Measurements from ENCODE around the gene CD44.
A peak's percentile ranks its signal among the peaks of the same experiment; 100 is the strongest.

Gene CD44

DNA sequence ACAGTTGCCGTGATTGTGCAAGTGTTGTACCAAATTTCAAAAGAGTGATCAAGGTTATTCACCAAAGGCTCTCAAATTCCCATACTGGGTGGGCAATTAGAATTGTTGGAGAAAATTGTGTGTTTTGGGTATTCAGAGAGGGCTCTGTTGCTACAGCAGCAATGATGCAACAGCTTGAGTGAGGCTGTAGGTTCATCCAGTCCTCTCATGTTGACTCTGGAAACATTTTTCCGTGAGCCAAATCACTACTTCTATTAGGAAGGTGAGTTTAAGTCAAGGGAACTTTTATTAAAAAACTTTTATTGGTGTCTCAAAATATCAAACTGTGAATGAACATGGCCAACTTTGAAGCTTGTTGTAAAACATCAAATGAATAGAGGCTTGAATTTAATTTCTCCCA is 116.5 kb downstream of the CD44 start:
- no peak overlapping the region for H3K4me3 ChIP-seq (ENCODE audit: low read length)
- no peak for TF ChIP-seq ZNF274 (IDR thresholded peaks at IDR 0.05; ENCODE audit: low read depth, low read length)

GRCh38 chr11:35256296-35256695 is 117.3 kb downstream of the CD44 start:
- TF ChIP-seq ZNF274 (IDR thresholded peaks at IDR 0.05; ENCODE audit: low read depth, low read length), result no peak
- H3K4me3 ChIP-seq (ENCODE audit: low read length), result no peak overlapping the region

- no peak for TF ChIP-seq ZNF274 (IDR thresholded peaks at IDR 0.05; ENCODE audit: low read depth, low read length)
- peak overlapping the region; percentile 55; the same call in 1 of the 2 replicates for H3K4me3 ChIP-seq (ENCODE audit: low read length)
Observed at GRCh38 chr11:35257281-35257680, 118.3 kb downstream of the CD44 start.

GRCh38 chr11:35259529-35259928 is 120.6 kb downstream of the CD44 start:
- no peak overlapping the region for H3K4me3 ChIP-seq (ENCODE audit: low read length)
- TF ChIP-seq ZNF274 (IDR thresholded peaks at IDR 0.05; ENCODE audit: low read depth, low read length), result no peak

- no peak for TF ChIP-seq ZNF274 (IDR thresholded peaks at IDR 0.05; ENCODE audit: low read depth, low read length)
- H3K4me3 ChIP-seq (ENCODE audit: low read length), result no peak overlapping the region
Observed at GRCh38 chr11:35260342-35260985, 121.5 kb downstream of the CD44 start.

- TF ChIP-seq ZNF274 (IDR thresholded peaks at IDR 0.05; ENCODE audit: low read depth, low read length), result no peak
- no peak overlapping the region for H3K4me3 ChIP-seq (ENCODE audit: low read length)
Observed at GRCh38 chr11:35261197-35261596, 122.2 kb downstream of the CD44 start.

GRCh38 chr11:35262056-35262455 is 123.1 kb downstream of the CD44 start:
- no peak for TF ChIP-seq ZNF274 (IDR thresholded peaks at IDR 0.05; ENCODE audit: low read depth, low read length)
- no peak overlapping the region for H3K4me3 ChIP-seq (ENCODE audit: low read length)

DNA sequence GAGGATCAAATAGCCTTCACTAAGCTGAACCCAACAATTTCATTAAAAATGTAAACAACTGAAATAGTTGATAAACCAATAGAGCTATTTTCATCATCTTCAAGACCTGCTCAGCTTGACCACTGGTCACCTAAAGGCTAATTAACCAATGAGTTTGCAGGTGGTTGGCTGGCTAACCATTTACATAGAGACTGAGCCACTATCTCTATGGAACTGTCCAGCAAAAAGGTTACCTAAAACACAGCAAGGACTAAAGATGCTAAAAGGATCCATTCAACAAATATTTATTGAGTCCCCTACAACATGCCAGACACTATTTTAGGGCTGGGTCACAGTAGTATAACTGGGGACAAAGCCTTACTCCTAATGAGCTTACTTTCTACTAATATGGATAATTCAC is 123.8 kb downstream of the CD44 start:
- H3K4me3 ChIP-seq (ENCODE audit: low read length), result no peak overlapping the region
- no peak for TF ChIP-seq ZNF274 (IDR thresholded peaks at IDR 0.05; ENCODE audit: low read depth, low read length)

DNA sequence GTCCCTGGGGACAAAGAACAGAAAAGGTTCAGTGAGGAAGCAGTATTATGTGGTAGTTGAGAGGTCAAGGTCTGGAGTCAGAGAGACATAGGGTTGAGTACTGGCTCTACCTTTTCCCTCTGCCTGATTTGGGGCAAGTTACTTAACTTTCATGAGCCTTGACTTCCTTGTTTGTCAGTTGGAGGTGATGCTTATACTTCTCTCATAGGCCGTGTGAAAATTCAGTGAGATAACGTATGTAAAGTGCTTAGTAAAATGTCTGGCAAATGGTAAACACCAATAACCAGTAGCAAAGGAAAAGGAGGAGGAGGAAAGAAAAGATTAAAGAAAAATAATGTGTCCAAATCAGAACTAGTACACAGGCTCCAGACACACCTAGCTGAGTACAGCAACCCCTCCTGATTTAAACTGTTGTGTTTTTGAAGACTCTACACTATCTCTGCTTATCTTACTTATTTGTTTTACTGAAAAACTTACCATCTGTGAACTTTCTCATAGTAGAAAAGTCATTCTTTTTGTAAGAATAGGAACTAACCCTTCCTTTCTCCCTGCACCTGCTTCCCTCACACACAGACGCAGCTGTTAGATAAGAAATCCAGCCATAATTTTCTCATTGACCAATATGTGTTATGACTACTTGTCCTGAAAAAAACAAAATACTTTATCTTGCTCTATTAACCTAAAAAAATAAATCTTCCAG is 126.9 kb downstream of the CD44 start:
- no peak for TF ChIP-seq ZNF274 (IDR thresholded peaks at IDR 0.05; ENCODE audit: low read depth, low read length)
- no peak overlapping the region for H3K4me3 ChIP-seq (ENCODE audit: low read length)

DNA sequence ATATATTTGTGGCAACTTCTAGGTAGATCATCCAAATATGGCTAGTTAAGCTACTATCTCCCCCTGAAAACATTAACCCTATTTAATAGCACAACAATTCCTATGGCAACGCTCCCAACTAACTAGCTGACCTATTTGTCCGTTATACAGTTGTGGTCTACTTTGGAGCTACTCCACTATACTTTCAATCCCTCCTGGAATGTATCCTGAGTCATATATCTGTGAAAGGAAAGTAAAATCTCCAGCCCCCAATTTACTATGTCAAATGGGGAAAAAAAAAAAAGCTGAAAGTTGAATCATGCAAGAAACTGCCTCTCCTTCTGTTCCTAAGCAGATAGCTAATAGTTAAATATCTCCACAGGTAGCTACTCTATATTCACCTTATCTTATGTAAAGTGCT is 128.5 kb downstream of the CD44 start:
- H3K4me3 ChIP-seq (ENCODE audit: low read length), result no peak overlapping the region
- TF ChIP-seq ZNF274 (IDR thresholded peaks at IDR 0.05; ENCODE audit: low read depth, low read length), result no peak

GRCh38 chr11:35270342-35270741 is 131.4 kb downstream of the CD44 start:
- H3K4me3 ChIP-seq (ENCODE audit: low read length), result no peak overlapping the region
- no peak for TF ChIP-seq ZNF274 (IDR thresholded peaks at IDR 0.05; ENCODE audit: low read depth, low read length)

DNA sequence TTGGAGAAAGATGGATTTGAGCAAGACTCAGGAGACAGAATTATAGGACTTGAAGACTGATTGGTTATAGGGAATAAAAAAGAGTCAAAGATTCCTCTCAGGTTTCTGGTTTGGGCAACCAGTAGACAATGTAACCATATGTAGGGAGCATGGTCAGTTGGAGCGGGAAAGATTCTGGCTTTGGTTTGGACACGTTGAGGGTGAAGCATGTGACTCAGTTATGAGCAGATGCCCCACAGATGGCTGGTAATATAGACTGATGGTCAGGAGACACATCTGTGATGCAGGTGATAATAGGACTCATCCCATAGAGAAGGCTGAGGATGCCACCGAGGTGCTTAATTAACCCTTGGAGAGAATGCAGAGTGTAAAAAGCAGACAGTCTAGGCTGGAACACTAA is 132.1 kb downstream of the CD44 start:
- TF ChIP-seq ZNF274 (IDR thresholded peaks at IDR 0.05; ENCODE audit: low read depth, low read length), result no peak

DNA sequence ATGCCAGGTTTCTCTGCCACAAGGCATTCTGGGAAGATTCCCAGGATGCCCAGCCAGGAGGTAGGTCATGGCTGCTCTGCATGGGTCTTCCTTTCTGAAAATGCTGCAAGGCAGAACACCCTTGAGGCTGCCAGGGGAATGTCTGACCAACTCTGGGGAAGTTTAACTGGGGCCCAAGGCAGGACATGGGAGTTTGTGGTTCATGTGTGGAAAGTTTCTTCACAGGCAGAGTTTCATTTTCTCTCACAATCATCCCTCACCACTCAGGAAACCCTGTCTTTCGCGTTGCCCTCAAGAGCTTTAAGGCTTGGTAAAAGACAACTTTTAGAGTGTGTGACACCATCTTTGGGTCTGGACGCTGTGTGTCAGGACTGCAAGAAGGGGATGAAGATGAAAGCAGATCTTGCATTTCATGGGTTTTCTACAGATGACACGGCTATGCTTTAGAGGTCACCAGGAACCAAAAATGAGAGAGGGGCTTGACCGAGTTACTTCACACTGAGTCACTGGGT is 133.5 kb downstream of the CD44 start:
- no peak overlapping the region; the same call in 1 of the 2 replicates for H3K4me3 ChIP-seq (ENCODE audit: low read length)
- TF ChIP-seq ZNF274 (IDR thresholded peaks at IDR 0.05; ENCODE audit: low read depth, low read length), result no peak

More for the DNA sequence above, 132.1 kb downstream of the CD44 start:
- no peak overlapping the region for H3K4me3 ChIP-seq (ENCODE audit: low read length)

DNA sequence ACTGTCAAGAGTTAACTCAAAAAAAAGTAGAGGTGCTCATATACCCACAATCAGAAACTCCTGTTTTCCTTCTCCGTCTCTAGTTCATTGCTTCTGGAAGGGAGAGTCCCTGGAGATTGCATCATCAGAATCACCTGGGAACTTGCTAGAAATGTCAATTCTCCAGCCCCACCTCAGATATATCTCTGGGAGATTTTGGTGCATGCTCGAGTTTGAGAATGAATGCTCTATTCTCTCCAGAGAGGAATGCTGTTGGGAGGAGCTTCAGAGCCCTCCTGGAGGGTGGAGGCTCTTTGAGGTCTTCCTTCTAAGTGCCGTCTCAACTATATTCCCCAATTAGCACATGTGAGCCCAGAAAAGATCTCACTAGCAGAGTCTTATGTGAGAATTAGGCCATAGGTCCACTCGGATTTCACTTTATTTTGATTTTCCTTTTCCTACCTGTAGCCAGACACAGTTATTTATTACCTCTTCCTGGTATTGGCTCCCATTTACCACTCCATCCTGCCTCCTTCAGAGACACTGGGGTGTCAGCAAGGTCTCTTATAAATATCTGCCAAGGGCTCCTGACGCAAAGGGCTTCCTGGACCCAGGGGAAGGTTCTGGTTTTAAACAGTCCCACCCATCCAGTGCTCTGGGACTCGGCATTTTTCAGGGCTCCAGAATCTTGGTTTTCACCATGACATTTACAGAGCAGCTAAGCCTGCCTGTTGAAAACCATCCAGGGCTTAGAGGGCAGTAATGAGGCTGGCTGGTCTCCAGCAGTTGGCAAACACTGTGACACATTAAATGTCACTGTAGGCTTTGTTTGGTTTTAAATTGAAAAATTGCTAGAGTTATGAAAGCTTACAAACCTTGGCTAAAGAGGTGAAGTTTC is 136.2 kb downstream of the CD44 start:
- no peak for TF ChIP-seq ZNF274 (IDR thresholded peaks at IDR 0.05; ENCODE audit: low read depth, low read length)
- H3K4me3 ChIP-seq (ENCODE audit: low read length), result no peak overlapping the region
